Spleen (tissue), 7 donors: ENCODE measurements around the gene FAM171A1.

Source experiments
- POLR2A ChIP-seq, 3 donors: fragments of 450-650 bp; IDR thresholded peaks; one replicate each; pipeline ENCODE4 v1.5.1; 2017; ENCODE audit warnings: antibody characterized with exemption in 3 of 3, mild to moderate bottlenecking in 1 of 3
- TF ChIP-seq, protein P1 (sequence below), 11 experiments: fragments of 200-600 bp in 7 of 11; fragments of 450-650 bp in 4 of 11; sonication (generic) in 4 of 11; IDR thresholded peaks in 8 of 11; conservative IDR thresholded peaks in 3 of 11; 1 replicate in 7 of 11; 2 replicates in 4 of 11; pipeline versions ENCODE4 v1.4.0 to v1.8.0; 2016 to 2021; ENCODE audit warnings: antibody characterized with exemption in 11 of 11, inconsistent platforms in 4 of 11, mild to moderate bottlenecking in 1 of 11
- donor health status: DM: no; HTN: no; CAD: no; lungs with moderate emphysema.
- donor health status: DM: no; HTN: no; CAD: no.
- donor health status: DM: no; HTN: no; CAD: no.

GRCh38 chr10:15324113-15324512 lies 47.0 kb downstream of the FAM171A1 start:
- no peak for TF ChIP-seq POLR2A (IDR thresholded peaks at IDR 0.05)
- TF ChIP-seq, protein P1, sequence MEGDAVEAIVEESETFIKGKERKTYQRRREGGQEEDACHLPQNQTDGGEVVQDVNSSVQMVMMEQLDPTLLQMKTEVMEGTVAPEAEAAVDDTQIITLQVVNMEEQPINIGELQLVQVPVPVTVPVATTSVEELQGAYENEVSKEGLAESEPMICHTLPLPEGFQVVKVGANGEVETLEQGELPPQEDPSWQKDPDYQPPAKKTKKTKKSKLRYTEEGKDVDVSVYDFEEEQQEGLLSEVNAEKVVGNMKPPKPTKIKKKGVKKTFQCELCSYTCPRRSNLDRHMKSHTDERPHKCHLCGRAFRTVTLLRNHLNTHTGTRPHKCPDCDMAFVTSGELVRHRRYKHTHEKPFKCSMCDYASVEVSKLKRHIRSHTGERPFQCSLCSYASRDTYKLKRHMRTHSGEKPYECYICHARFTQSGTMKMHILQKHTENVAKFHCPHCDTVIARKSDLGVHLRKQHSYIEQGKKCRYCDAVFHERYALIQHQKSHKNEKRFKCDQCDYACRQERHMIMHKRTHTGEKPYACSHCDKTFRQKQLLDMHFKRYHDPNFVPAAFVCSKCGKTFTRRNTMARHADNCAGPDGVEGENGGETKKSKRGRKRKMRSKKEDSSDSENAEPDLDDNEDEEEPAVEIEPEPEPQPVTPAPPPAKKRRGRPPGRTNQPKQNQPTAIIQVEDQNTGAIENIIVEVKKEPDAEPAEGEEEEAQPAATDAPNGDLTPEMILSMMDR (IDR thresholded peaks at IDR 0.05 in 8 of 11, conservative IDR thresholded peaks at IDR 0.05 in 3 of 11), result no peak
